HG02970 (cell line): ENCODE results near the gene VIL1.

ENCODE experiments used
- ATAC-seq: cut with Tn5 transposase; IDR thresholded peaks from one replicate; pipeline ENCODE4 v1.9.1; 2021; ENCODE audit warnings: mild to moderate bottlenecking, moderate library complexity, moderate number of reproducible peaks; ENCODE audit not compliant: unreplicated experiment, low FRiP score

The VIL1 gene

GRCh38 chr2:218394298-218395089, 24.4 kb upstream of the VIL1 start:
- ATAC-seq: no peak

GRCh38 chr2:218395090-218395444, 23.9 kb upstream of the VIL1 start:
- no peak for ATAC-seq

- no peak for ATAC-seq
These were observed 23.5 kb upstream of the VIL1 start for GRCh38 chr2:218395456-218395825.

GRCh38 chr2:218395826-218396687, 22.9 kb upstream of the VIL1 start:
- ATAC-seq: peak; percentile 55

GRCh38 chr2:218396688-218397462, 22.0 kb upstream of the VIL1 start:
- no peak for ATAC-seq

- no peak for ATAC-seq
These were observed 21.5 kb upstream of the VIL1 start for GRCh38 chr2:218397463-218397819.

GRCh38 chr2:218397820-218398436, 21.0 kb upstream of the VIL1 start:
- ATAC-seq: no peak

- peak; percentile 25 for ATAC-seq
These were observed 20.2 kb upstream of the VIL1 start for GRCh38 chr2:218398437-218399390.

- ATAC-seq: peak; percentile 52
These were observed 19.3 kb upstream of the VIL1 start, which contains the start of gene CTDSP1 for GRCh38 chr2:218399391-218400166. TSS of gene CTDSP1 (plus strand) at chr2:218399868. CDS start at chr2:218400091, 223 bp downstream.

- ATAC-seq: no peak
These were observed 18.6 kb upstream of the VIL1 start for GRCh38 chr2:218400167-218400929.

- ATAC-seq: no peak
These were observed 17.7 kb upstream of the VIL1 start for GRCh38 chr2:218400930-218401881.

GRCh38 chr2:218401890-218402289, 17.0 kb upstream of the VIL1 start:
- ATAC-seq: no peak

- ATAC-seq: no peak
These were observed 16.4 kb upstream of the VIL1 start for GRCh38 chr2:218402491-218402901.

- no peak for ATAC-seq
These were observed 16.0 kb upstream of the VIL1 start for GRCh38 chr2:218402911-218403411.

- no peak for ATAC-seq
These were observed 15.1 kb upstream of the VIL1 start for GRCh38 chr2:218403810-218404209.

GRCh38 chr2:218404351-218405085, 14.4 kb upstream of the VIL1 start:
- no peak for ATAC-seq
